BLaER1 (cell line): ENCODE results near the gene METTL1.
A peak's percentile ranks its signal among the peaks of the same experiment; 100 is the strongest.

Experiments used
- H3K27ac ChIP-seq: shearing (Covaris generic); formaldehyde crosslinking; 2 replicates; pipeline ENCODE4 v1.8.1; 2022
- H3K27me3 ChIP-seq: shearing (Covaris generic); formaldehyde crosslinking; 2 replicates; pipeline ENCODE4 v1.8.1; 2022
- H3K36me3 ChIP-seq: shearing (Covaris generic); formaldehyde crosslinking; 2 replicates; pipeline ENCODE4 v1.8.1; 2022
- H3K4me1 ChIP-seq: shearing (Covaris generic); formaldehyde crosslinking; 2 replicates; pipeline ENCODE4 v1.8.1; 2022
- H3K4me2 ChIP-seq: shearing (Covaris generic); formaldehyde crosslinking; 2 replicates; pipeline ENCODE4 v1.8.1; 2022
- H3K4me3 ChIP-seq: shearing (Covaris generic); formaldehyde crosslinking; 2 replicates; pipeline ENCODE4 v1.8.1; 2022
- H3K9ac ChIP-seq: shearing (Covaris generic); formaldehyde crosslinking; 2 replicates; pipeline ENCODE4 v1.8.1; 2022
- H3K9me3 ChIP-seq: shearing (Covaris generic); formaldehyde crosslinking; 2 replicates; pipeline ENCODE4 v1.8.1; 2022
- H4K20me1 ChIP-seq: shearing (Covaris generic); formaldehyde crosslinking; 2 replicates; pipeline ENCODE4 v1.8.1; 2022
- Cebpa-rat ChIP-seq: shearing (Covaris generic); IDR thresholded peaks from 2 replicates; pipeline ENCODE4 v1.8.1; 2022

Gene METTL1

DNA sequence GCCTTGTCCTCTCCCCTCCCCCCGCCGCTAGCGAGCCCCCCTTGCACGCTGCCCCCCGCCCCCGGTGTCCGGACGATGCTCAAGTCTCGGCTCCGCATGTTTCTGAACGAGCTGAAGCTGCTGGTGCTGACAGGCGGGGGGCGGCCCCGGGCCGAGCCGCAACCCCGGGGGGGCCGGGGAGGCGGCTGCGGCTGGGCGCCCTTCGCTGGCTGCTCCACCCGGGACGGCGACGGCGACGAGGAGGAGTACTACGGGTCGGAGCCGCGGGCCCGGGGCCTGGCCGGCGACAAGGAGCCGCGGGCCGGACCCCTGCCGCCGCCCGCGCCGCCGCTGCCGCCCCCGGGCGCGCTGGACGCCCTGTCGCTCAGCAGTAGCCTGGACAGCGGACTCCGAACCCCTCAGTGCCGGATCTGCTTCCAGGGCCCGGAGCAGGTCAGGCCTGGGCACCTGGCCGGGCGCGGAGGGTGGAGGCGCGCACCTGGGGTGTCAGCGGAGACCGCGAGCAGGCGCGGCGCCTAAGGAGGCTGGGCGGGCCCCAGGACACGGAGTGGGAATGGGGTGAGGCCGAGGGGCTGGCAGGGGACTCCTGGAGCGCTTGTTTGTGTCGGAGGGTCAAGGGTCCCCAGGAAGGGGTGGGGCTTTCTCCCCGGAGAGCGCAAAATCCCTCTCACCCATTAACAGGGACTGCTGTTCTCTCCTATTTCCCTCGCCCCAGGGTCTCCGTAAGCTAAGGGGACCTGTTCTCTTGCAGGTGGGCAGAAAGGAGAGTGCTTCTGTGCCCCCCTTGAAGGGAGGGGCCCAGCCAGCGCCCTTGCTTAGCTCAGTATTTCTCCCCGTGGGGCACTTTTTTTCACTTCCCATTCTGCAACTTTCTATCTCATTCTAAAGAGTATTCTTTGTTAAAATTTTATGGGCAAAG, 16.2 kb downstream of the METTL1 start:
- Histone ChIP-seq H3K9ac (peak overlapping the region; percentile 65), H3K4me1 (peaks cover 44% of the 10 kb centered on the region), H3K27ac (no peak overlapping the region), H3K4me2 (peak overlapping the region; percentile 99), H3K27me3 (peaks cover 67% of the 10 kb centered on the region), H3K36me3 (peaks cover 17% of the 10 kb centered on the region), H3K4me3 (peak overlapping the region; percentile 73), H3K9me3 (no peaks in the 10 kb centered on the region), H4K20me1 (peaks cover 58% of the 10 kb centered on the region)
- no peak for TF ChIP-seq Cebpa-rat

- Histone ChIP-seq H3K9ac (no peak overlapping the region), H3K4me2 (peak overlapping the region; percentile 99), H3K4me1 (peaks cover 50% of the 10 kb centered on the region), H3K4me3 (peak overlapping the region; percentile 73), H3K9me3 (no peaks in the 10 kb centered on the region), H3K36me3 (peaks cover 23% of the 10 kb centered on the region), H4K20me1 (peaks cover 58% of the 10 kb centered on the region), H3K27me3 (peaks cover 66% of the 10 kb centered on the region), H3K27ac (no peak overlapping the region)
- no peak for TF ChIP-seq Cebpa-rat
These were observed 16.8 kb downstream of the METTL1 start for GRCh38 chr12:57755194-57755453.

- H3K4me1 ChIP-seq, result peaks cover 51% of the 10 kb centered on the region
- H3K9me3 ChIP-seq, result no peaks in the 10 kb centered on the region
- peaks cover 28% of the 10 kb centered on the region for H3K36me3 ChIP-seq
- H3K4me3 ChIP-seq, result peak within 1 kb of the TSS; percentile 73
- H4K20me1 ChIP-seq, result peaks cover 57% of the 10 kb centered on the region
- peaks cover 66% of the 10 kb centered on the region for H3K27me3 ChIP-seq
- H3K9ac ChIP-seq, result peak within 1 kb of the TSS; percentile 65
- peak within 1 kb of the TSS; percentile 99 for H3K4me2 ChIP-seq
- TF ChIP-seq Cebpa-rat, result no peak
- H3K27ac ChIP-seq, result no peak within 1 kb of the TSS
These were observed 17.3 kb downstream of the METTL1 start, which contains the start of gene MARCHF9 for GRCh38 chr12:57754411-57755193. Gene MARCHF9 (plus strand): TSS chr12:57755103. CDS start chr12:57755529, 426 bp downstream.

- H3K4me2 ChIP-seq, result peak overlapping the region; percentile 99
These were observed 18.1 kb downstream of the METTL1 start for GRCh38 chr12:57753756-57754337.

DNA sequence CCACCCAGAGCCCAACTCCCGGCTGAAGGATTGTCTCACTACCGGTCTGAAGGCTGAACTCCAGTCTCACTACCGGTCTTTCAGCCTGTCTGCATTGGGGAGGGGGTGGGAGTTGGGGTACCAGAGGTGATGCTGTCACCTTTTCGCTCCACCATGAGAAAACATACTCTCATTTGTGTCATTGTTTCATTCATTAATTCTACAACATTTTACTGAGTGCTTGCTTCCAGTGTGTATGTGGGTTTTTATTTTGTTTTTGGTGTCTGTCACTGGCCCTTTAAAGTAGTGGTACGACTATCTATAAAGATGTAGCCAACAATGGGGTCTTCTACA, 19.3 kb downstream of the METTL1 start:
- Histone ChIP-seq H3K4me3 (peak overlapping the region; percentile 84), H4K20me1 (peaks cover 57% of the 10 kb centered on the region), H3K36me3 (peaks cover 36% of the 10 kb centered on the region), H3K27ac (no peak overlapping the region), H3K4me2 (peak overlapping the region; percentile 77), H3K4me1 (peaks cover 51% of the 10 kb centered on the region), H3K27me3 (peaks cover 50% of the 10 kb centered on the region), H3K9me3 (no peaks in the 10 kb centered on the region), H3K9ac (no peak overlapping the region)
- TF ChIP-seq Cebpa-rat, result no peak

More at GRCh38 chr12:57753756-57754337, 18.1 kb downstream of the METTL1 start:
- peaks cover 34% of the 10 kb centered on the region for H3K36me3 ChIP-seq
- peaks cover 51% of the 10 kb centered on the region for H3K4me1 ChIP-seq
- no peak overlapping the region for H3K9ac ChIP-seq
- TF ChIP-seq Cebpa-rat, result no peak
- H3K27me3 ChIP-seq, result peaks cover 62% of the 10 kb centered on the region
- H3K27ac ChIP-seq, result no peak overlapping the region
- no peak overlapping the region for H3K4me3 ChIP-seq
- peaks cover 60% of the 10 kb centered on the region for H4K20me1 ChIP-seq
- H3K9me3 ChIP-seq, result no peaks in the 10 kb centered on the region

GRCh38 chr12:57751788-57752667, 19.9 kb downstream of the METTL1 start, which contains the start of gene CDK4:
Gene CDK4 (minus strand): TSS chr12:57752310. CDS start chr12:57751717, 593 bp downstream.
- H3K27me3 ChIP-seq, result peaks cover 44% of the 10 kb centered on the region
- H3K4me3 ChIP-seq, result peak within 1 kb of the TSS; percentile 84
- H3K4me1 ChIP-seq, result peaks cover 51% of the 10 kb centered on the region
- H3K9me3 ChIP-seq, result no peaks in the 10 kb centered on the region
- H4K20me1 ChIP-seq, result peaks cover 54% of the 10 kb centered on the region
- H3K9ac ChIP-seq, result peak within 1 kb of the TSS; percentile 94
- H3K27ac ChIP-seq, result peak within 1 kb of the TSS; percentile 94
- TF ChIP-seq Cebpa-rat, result no peak
- H3K36me3 ChIP-seq, result peaks cover 42% of the 10 kb centered on the region
- H3K4me2 ChIP-seq, result peak within 1 kb of the TSS; percentile 93

- no peak for TF ChIP-seq Cebpa-rat
- peaks cover 45% of the 10 kb centered on the region for H3K4me1 ChIP-seq
- peak overlapping the region; percentile 84 for H3K4me3 ChIP-seq
- peaks cover 37% of the 10 kb centered on the region for H3K27me3 ChIP-seq
- peak overlapping the region; percentile 94 for H3K27ac ChIP-seq
- H3K36me3 ChIP-seq, result peaks cover 48% of the 10 kb centered on the region
- peak overlapping the region; percentile 94 for H3K9ac ChIP-seq
- H3K4me2 ChIP-seq, result peak overlapping the region; percentile 93
- peaks cover 48% of the 10 kb centered on the region for H4K20me1 ChIP-seq
- H3K9me3 ChIP-seq, result no peaks in the 10 kb centered on the region
These were observed 20.5 kb downstream of the METTL1 start for GRCh38 chr12:57751432-57751787.

DNA sequence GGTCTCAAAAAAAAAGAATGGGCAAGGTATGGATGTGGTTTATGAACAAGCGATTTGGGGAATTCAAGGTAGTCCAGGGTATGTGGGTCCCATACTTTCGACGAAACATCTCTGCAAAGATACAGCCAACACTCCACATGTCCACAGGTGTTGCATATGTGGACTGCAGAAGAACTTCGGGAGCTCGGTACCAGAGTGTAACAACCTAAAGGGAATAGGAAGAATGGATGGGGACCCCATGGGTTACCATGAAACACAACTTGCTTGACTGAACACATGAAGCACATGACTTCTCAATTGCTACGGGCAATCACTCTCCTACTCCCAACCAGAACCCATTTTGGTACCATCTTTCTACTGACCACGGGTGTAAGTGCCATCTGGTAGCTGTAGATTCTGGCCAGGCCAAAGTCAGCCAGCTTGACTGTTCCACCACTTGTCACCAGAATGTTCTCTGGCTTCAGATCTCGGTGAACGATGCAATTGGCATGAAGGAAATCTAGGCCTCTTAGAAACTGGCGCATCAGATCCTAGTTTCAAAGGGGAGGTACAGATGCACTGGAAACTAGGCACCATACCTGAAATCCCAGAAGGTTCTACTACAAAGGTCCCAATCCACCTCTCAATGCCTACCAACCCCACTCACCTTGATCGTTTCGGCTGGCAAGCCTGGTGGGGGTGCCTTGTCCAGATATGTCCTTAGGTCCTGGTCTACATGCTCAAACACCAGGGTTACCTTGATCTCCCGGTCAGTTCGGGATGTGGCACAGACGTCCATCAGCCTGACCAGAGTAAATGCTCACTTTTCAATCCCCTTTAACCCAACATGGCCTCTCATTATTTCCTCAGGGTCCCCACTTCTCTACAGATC, 21.1 kb downstream of the METTL1 start:
- peak overlapping the region; percentile 93 for H3K4me2 ChIP-seq
- no peaks in the 10 kb centered on the region for H3K9me3 ChIP-seq
- H3K27ac ChIP-seq, result peak overlapping the region; percentile 94
- H3K9ac ChIP-seq, result peak overlapping the region; percentile 94
- H3K27me3 ChIP-seq, result peaks cover 31% of the 10 kb centered on the region
- peak overlapping the region; percentile 84 for H3K4me3 ChIP-seq
- no peak for TF ChIP-seq Cebpa-rat
- peaks cover 47% of the 10 kb centered on the region for H4K20me1 ChIP-seq
- H3K4me1 ChIP-seq, result peaks cover 45% of the 10 kb centered on the region
- H3K36me3 ChIP-seq, result peaks cover 54% of the 10 kb centered on the region
